DND-41 (cell line): ENCODE measurements around the gene ZBTB3.
A peak's percentile ranks its signal among the peaks of the same experiment; 100 is the strongest.

Source experiments
- ATAC-seq: fragments of 200-7000 bp; cut with Tn5 transposase; 3 replicates; pipeline ENCODE4 v1.9.1; 2021; ENCODE audit warnings: low read depth; ENCODE audit not compliant: insufficient read depth
- DNase-seq: peaks from one replicate; pipeline ENCODE4 v3.0.0-alpha.2; 2020
- H2AFZ ChIP-seq: 2 replicates; pipeline ENCODE4 v1.6.0; 2012; ENCODE audit warnings: low read depth, low read length
- H3K27ac ChIP-seq: 2 replicates; pipeline ENCODE4 v1.5.1; 2012; ENCODE audit warnings: low read length, inconsistent platforms
- H3K27me3 ChIP-seq: fragments of 200-600 bp; sonication (generic); 2 replicates; pipeline ENCODE4 v1.6.0; 2012; ENCODE audit warnings: low read length, mild to moderate bottlenecking, inconsistent platforms; ENCODE audit not compliant: insufficient read depth, poor library complexity
- H3K36me3 ChIP-seq: 2 replicates; pipeline ENCODE4 v1.5.1; 2012; ENCODE audit warnings: low read length, inconsistent platforms; ENCODE audit not compliant: insufficient read depth
- H3K4me1 ChIP-seq: 2 replicates; pipeline ENCODE4 v1.5.1; 2012; ENCODE audit warnings: mild to moderate bottlenecking, low read length; ENCODE audit not compliant: insufficient read depth
- H3K4me2 ChIP-seq: 2 replicates; pipeline ENCODE4 v1.6.0; 2012; ENCODE audit warnings: mild to moderate bottlenecking, moderate library complexity, low read length, inconsistent platforms; ENCODE audit not compliant: insufficient read depth
- H3K4me3 ChIP-seq, 2 experiments: fragments of 200-600 bp in 1 of 2; shearing (Covaris generic) in 1 of 2; 2 replicates each; pipeline ENCODE4 v1.5.1; 2012 to 2016; ENCODE audit warnings: inconsistent platforms in 2 of 2, low read length in 2 of 2, mild to moderate bottlenecking in 2 of 2, low read depth in 1 of 2, moderate library complexity in 1 of 2
- H3K79me2 ChIP-seq: 2 replicates; pipeline ENCODE4 v1.6.0; 2012; ENCODE audit warnings: low read length, inconsistent platforms; ENCODE audit not compliant: insufficient read depth
- H3K9ac ChIP-seq: 2 replicates; pipeline ENCODE4 v1.6.0; 2012; ENCODE audit warnings: low read depth, mild to moderate bottlenecking, inconsistent platforms, low read length, moderate library complexity
- H3K9me3 ChIP-seq: 2 replicates; pipeline ENCODE4 v1.5.1; 2012; ENCODE audit warnings: low read length, moderate library complexity, mild to moderate bottlenecking, inconsistent platforms; ENCODE audit not compliant: insufficient read depth, severe bottlenecking
- H4K20me1 ChIP-seq: 2 replicates; pipeline ENCODE4 v1.6.0; 2012; ENCODE audit warnings: low read length; ENCODE audit not compliant: insufficient read depth
- CTCF ChIP-seq: IDR thresholded peaks from 2 replicates; pipeline ENCODE4 v1.5.1; 2012; ENCODE audit warnings: borderline replicate concordance, low read length, moderate library complexity, mild to moderate bottlenecking; ENCODE audit not compliant: poor library complexity, severe bottlenecking; ENCODE audit errors: extremely low read depth
- EZH2 ChIP-seq: IDR thresholded peaks from 3 replicates; pipeline ENCODE4 v1.6.1; 2012; ENCODE audit warnings: borderline replicate concordance, low read depth, mild to moderate bottlenecking, moderate library complexity, low read length, inconsistent platforms; ENCODE audit not compliant: severe bottlenecking

Gene ZBTB3

DNA sequence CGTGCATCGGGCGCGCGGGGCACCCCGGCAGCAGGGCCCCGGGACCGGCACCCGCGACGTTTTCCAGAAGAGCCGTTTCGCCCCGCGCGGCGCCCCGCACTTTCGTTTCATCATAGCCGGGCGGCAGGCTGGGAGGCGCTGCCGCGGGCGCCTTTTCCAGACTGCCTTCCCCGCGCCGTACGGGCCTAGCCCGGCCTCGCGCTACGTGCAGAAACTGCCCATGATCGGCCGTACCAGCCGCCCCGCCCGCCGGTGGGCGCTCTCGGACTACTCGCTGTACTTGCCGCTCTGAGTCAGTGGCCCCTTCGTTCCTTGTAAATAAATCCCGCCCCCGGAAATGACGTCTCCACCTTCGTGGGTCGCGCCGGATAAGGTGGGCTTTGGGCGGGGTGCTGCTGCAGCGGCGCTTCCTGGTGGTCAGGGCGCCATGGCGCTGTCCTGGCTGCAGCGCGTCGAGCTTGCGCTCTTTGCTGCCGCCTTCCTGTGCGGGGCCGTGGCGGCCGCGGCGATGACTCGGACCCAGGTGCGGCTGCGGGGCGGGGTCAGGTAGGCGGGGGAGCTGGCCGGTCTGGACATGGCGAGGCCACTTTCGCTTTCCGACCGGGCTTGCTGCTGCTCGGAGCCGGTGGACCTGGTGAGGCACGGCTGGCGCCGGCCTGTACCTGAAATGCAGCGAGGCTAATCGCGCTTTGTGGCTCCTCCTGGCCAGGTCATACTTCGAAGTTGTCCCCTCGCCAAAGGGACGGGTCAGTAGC lies 33.2 kb upstream of the ZBTB3 start, which contains the start of gene TMEM179B:
Gene TMEM179B, plus strand, starts transcription at position 398 of the 755 bp plus-strand sequence. Its CDS starts 30 bp downstream, at position 428.
- peak; percentile 98 for DNase-seq
- Histone ChIP-seq H3K4me1 (peaks cover 50% of the 10 kb centered on the region), H3K9ac (peak within 1 kb of the TSS; percentile 83), H3K79me2 (peaks cover 57% of the 10 kb centered on the region), H4K20me1 (no peaks in the 10 kb centered on the region), H3K4me2 (peak within 1 kb of the TSS; percentile 92), H3K27me3 (no peaks in the 10 kb centered on the region), H3K36me3 (peaks cover 56% of the 10 kb centered on the region), H3K9me3 (no peaks in the 10 kb centered on the region), H3K4me3 (peak within 1 kb of the TSS; percentile 88 to 93), H2AFZ (peak within 1 kb of the TSS; percentile 83), H3K27ac (peak within 1 kb of the TSS; percentile 86)
- TF ChIP-seq EZH2 (no peak), CTCF (peak; percentile 72)
- peak; percentile 72 for ATAC-seq

- peak overlapping the region; percentile 83 for H2AFZ ChIP-seq
- peak overlapping the region; percentile 83 for H3K9ac ChIP-seq
- peak overlapping the region; percentile 86 for H3K27ac ChIP-seq
- DNase-seq (peak; percentile 85), ATAC-seq (peak; percentile 73)
- H3K9me3 ChIP-seq: no peaks in the 10 kb centered on the region
- H3K36me3 ChIP-seq: peaks cover 57% of the 10 kb centered on the region
- peak overlapping the region; percentile 92 for H3K4me2 ChIP-seq
- H3K27me3 ChIP-seq: no peaks in the 10 kb centered on the region
- peaks cover 47% of the 10 kb centered on the region for H3K4me1 ChIP-seq
- peaks cover 51% of the 10 kb centered on the region for H3K79me2 ChIP-seq
- peak overlapping the region; percentile 88 to 93; a peak in 3 of 4 replicates for H3K4me3 ChIP-seq
- TF ChIP-seq CTCF: peak; percentile 96
- TF ChIP-seq EZH2: no peak
- no peaks in the 10 kb centered on the region for H4K20me1 ChIP-seq
Measured at GRCh38 chr11:62786318-62787004, 32.5 kb upstream of the ZBTB3 start.

DNA sequence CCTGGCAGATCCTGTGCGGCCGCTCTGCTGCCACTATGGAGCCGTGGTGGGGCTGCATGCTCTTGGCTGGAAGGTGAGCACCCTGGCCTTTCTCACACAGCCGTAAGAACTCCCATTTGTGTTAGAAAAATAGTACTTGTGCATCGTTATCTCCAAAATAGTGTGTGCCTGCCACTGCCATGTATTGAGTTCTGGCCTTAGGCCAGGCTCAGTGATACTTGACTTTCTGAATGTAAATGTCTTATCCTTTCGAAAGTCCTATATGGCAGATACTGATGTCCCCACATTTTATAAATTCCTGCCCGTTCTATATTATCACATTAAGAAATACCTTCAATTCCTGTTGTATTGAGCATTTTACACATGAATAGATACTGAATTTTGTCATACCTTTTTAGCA lies 28.8 kb upstream of the ZBTB3 start:
- H3K36me3 ChIP-seq: peaks cover 45% of the 10 kb centered on the region
- H3K4me3 ChIP-seq: no peak overlapping the region
- no peak overlapping the region for H3K9ac ChIP-seq
- H3K27ac ChIP-seq: no peak overlapping the region
- H3K4me2 ChIP-seq: no peak overlapping the region
- H2AFZ ChIP-seq: no peak overlapping the region
- H3K9me3 ChIP-seq: no peaks in the 10 kb centered on the region
- H4K20me1 ChIP-seq: no peaks in the 10 kb centered on the region
- DNase-seq: no peak
- peaks cover 13% of the 10 kb centered on the region for H3K4me1 ChIP-seq
- TF ChIP-seq EZH2 (no peak), CTCF (no peak)
- no peak for ATAC-seq
- no peaks in the 10 kb centered on the region for H3K27me3 ChIP-seq
- H3K79me2 ChIP-seq: peaks cover 16% of the 10 kb centered on the region
